Renal pelvis (tissue), 4 donors: Measurements from ENCODE around the gene VWA8. TPM values are rescaled to one million over a fixed set of nuclear protein-coding genes. Genes with fewer than 3 reads are reported as not detected.

ENCODE experiments used
- DNase-seq: peaks from one replicate; pipeline ENCODE4 v3.0.0-alpha.2; 2013
- polyA plus RNA-seq, 3 donors: library from polyadenylated mRNA; unstranded; fragments of 120-200 nt; gene quantifications; one replicate each; pipeline ENCODE4 v1.2.1, GENCODE V29; 2013; ENCODE audit not compliant: insufficient read length in 3 of 3

The VWA8 gene
- polyA plus RNA-seq, 3 donors = 19.0 to 21.1 (median 19.0) TPM

GRCh38 chr13:41691274-41691673 is 269.6 kb downstream of the VWA8 start:
- DNase-seq = no peak

DNA sequence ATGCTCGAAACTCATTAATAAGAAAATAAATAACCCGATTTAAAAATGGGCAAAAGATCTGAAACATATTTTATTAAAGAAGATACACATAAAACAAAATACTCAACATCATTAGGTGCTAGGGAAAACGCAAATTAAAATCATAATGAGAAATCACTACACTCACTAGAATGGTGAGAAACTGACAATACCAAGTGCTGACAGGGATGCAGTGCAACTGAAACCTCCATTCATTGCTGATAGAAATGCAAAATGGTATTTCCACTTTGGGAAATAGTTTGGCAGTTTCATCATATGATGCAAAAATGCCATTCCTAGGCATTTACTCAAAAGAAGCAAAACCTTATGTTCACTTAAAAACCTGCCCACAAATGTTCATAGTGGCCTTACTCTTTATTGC is 278.1 kb downstream of the VWA8 start:
- DNase-seq = no peak

- DNase-seq = no peak
These were observed 278.9 kb downstream of the VWA8 start for GRCh38 chr13:41682001-41682400.

DNA sequence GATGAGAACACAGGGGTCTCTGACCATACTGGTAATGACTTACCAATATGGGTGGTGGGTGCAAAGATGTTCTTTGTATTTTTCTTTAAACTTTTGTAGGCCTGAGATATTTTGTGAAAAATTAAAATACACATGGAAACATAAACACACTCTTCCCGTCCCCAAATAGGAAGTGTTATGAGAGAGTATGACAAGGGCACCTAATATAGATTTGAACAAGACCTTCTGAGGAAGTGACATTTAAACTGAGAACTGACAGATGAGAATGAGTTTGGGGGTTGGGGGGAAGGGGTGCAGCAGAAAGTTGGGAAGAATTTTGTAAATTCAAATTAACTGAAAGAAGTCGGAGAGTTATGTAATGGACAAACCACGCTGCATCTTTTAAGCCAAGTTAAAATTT is 279.3 kb downstream of the VWA8 start:
- no peak for DNase-seq

GRCh38 chr13:41680900-41681299 is 280.0 kb downstream of the VWA8 start:
- DNase-seq = no peak

DNA sequence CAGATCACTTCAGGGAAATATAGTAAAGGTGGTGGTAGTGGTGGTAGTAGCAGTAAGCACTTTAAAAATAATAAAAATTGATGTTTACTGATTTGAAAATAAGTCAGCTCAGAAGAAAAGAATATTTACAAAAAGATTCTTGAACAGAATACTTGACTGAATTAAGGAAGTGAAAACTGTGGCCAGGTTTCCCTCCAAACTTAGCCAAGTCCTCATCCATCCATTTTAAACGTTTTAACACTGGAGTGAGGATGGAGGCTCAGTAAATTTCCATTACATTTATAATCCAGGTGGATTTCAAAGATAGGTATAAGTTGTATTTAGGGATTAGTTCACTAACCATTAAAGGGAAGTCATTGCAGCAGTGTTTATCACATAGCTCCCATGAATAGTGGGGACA is 282.1 kb downstream of the VWA8 start:
- DNase-seq = no peak

DNA sequence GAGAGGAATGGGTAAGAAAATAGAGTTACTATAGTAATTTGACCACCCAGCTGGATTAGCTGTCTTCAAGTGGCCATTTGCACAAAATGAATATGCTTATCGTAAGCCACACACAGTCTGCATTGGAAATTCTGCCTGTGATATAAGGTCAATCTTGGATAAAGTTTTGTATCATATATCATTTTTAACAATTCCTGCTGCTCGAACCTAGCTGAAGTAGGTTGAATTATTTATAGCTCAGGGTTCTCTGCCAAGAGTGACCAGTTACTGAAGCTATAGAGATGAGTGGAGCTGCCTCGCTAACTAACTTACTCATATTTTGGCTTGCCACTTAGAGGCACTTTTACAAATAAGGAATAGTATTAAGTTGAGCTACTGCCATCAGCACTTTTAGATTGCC is 282.7 kb downstream of the VWA8 start:
- no peak for DNase-seq

- DNase-seq = no peak
These were observed 285.6 kb downstream of the VWA8 start for GRCh38 chr13:41675306-41675705.

- DNase-seq = no peak
These were observed 286.7 kb downstream of the VWA8 start for GRCh38 chr13:41674246-41674645.

DNA sequence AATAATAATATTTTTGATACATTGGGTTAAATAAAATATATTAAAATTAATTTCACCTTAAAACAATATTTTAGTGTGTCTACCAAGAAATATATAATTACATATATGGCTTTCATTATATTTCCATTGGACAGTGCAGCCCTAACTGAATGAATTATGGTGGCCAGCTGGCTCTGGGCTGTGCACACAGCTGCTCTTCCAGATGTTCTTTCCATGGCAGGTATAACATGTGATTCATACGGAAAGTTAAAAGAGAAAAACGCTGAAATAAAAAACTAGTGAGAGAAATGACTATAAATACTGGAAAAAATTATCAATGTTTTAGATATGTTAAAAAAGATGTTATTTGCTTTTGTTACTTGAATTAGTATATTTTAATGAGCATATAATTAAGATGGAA is 287.3 kb downstream of the VWA8 start:
- no peak for DNase-seq

DNA sequence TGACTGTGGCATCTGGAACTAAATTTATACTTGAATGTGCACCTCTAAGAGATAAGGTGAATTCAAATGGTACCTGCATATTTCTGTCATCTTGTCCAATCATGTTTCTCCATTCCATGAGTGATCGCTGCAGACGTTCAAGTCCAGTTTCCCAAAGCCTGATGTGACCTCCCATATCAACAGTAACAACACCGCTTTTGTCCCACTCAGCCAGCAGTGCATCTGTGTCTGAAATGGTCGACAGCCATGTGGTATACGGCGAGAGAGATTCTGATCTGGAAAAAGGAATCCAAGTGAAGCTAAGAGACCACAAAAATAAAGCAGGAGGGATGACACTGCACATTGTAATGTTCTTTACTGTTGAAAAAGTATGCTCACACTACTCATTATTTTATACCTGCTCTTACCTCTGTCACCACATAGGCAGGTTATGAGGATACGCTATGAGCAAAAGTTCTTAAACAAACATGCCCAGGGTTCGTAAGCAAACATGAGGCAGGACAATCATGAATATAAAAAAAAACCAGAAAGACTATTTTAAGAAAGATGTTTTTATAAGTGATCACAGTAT is 290.0 kb downstream of the VWA8 start:
- DNase-seq = no peak

GRCh38 chr13:41668130-41668757 is 292.7 kb downstream of the VWA8 start:
- peak; percentile 85 for DNase-seq

DNA sequence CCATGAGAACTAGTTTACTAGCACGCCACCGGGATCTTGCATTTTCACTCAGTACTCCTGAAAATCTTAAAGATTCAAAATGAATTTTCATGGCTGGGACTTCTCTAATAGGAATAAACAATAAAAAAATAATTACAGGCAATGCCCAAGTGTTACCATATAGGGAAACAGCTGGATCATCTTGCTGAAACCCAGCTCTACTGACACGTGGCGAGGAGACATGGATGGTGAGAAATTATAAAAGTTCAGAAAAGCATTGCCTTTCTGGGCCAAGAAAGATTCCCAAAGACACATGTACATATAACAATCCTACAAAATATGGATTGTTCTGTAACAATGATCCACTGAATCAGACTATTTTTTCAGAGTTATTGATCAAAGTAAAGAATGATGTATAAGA is 294.3 kb downstream of the VWA8 start:
- no peak for DNase-seq

DNA sequence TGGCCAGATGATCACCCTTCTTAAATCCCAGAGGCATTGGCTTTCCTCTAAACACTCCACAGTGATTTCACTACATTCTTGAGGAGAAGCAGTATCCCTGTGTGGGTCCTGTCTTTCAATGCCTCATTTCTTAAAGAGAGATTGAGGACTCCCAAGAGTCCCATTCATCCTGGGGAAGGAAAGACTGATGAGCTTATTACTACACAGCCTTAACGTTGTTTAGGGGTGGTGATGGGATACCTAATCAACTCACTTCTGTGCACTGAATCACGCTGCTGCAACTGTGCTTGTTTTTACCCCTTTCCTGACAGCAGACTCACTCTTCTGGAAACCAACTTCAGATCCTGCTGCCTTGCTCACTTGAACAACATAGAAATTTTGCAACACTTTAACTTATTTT is 300.5 kb downstream of the VWA8 start:
- DNase-seq = no peak

- DNase-seq = no peak
These were observed 302.8 kb downstream of the VWA8 start for GRCh38 chr13:41658057-41658661.

- DNase-seq = no peak
These were observed 304.9 kb downstream of the VWA8 start for GRCh38 chr13:41655997-41656396.

GRCh38 chr13:41654796-41655195 is 306.1 kb downstream of the VWA8 start:
- DNase-seq = no peak

DNA sequence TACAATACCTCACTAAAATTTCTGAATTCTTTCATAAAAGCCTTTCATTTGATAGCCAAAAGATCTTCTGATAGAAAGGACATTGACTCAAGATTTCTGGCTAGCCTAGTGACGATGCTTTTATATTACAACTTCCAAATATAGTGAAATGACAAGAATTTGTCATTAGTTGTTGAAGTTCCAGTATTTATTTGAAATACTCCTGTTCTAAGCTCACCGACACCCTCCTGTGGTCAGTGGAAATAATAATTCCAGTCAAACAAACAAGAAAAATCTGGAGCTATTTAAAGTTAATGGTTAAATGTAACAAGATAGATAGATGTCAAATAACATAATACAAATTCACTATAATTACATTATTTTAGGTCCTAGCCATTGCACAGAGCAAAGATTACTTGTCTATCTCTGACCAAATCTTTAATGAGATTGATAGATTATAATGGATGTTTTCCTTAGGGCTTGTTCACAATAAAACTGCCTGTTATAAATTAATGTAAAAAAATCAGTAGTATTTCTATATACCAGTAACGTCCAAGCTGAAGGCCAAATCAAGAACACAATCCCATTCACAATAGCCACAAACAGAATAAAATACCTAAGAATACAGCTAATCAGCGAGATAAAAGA is 308.1 kb downstream of the VWA8 start:
- no peak for DNase-seq

DNA sequence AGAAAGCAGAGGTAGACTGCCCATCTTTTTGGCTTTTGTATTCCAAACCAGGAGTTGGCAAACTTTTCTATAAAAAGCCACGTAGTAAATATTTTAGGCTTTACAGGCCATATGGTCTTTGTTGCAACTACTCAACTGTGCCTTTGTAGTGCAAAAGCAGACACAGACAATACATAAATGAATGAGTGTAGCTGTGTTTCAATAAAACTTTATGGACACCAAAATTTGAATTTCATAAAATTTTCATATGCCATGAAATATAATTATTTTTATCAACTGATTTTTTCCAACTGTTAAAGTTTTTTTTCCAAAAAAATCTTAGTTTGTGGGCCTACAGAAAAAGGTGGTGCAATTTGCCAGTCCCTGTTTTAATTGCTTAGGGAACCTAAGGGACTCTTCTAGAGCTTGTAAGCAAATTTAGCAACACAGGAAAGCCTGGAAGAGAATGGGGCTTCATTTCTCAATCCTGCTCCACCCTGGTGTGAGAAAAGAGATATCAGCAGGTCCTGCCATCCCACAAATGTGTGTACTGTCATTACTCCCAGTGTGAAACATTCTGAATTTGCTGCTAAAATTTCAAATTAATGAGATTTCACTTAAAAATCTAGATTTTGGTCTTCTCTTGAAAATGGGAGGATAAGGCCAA is 309.4 kb downstream of the VWA8 start:
- no peak for DNase-seq

DNA sequence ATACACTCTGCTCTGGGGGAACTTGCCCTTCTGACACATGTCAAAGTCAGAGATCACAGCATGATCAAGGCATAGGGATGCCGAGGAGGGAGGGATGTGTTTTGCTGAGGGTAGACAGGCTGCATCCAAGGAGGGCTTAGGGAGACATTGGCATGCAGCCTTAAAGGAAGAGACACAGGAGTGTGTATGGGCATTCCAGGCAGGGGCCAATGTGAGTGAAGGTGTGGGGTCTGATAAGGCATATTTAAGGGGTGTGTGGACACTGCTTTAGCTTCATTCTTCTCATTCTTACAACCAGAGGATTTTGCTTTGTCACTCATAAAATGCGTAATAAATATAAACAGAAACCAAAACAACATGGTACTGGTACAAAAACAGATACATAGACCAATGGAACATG is 310.2 kb downstream of the VWA8 start:
- no peak for DNase-seq

GRCh38 chr13:41649659-41650058 is 311.2 kb downstream of the VWA8 start:
- no peak for DNase-seq

DNA sequence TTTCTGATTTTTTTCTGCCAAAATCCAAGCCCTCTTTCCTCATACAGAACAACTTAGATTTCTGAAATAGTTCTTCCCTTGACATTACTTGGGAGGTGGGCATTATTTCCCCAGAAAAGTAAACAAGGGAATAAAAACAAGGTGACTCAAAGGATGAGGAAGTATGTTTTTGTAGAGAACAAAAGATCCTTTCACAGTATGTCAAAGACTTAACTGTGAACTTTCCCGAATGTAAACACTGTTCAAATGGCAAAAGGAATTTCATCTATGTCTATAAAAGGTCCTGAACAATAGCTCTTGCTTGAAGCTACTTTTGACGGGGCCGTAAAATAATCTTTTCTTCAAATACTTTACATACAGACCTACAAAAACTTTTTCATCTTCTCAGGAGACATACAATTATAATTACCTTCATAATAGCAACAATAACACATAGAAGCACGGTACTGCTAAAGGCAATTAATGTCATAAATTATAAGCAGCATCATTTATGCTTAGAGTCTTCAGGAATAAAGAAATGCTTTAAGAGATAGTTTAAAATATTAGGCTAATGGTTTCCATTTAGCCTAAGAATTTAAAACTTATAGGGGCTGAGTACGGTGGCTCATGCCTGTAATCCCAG is 312.5 kb downstream of the VWA8 start:
- no peak for DNase-seq
